ENCODE results near the gene S100A8.
"Not testable (repeated sequence)": the region's sequence is repeated elsewhere in the genome, so short reads cannot be mapped to it uniquely, and the experiment has no call there.

S100A8 gene

DNA sequence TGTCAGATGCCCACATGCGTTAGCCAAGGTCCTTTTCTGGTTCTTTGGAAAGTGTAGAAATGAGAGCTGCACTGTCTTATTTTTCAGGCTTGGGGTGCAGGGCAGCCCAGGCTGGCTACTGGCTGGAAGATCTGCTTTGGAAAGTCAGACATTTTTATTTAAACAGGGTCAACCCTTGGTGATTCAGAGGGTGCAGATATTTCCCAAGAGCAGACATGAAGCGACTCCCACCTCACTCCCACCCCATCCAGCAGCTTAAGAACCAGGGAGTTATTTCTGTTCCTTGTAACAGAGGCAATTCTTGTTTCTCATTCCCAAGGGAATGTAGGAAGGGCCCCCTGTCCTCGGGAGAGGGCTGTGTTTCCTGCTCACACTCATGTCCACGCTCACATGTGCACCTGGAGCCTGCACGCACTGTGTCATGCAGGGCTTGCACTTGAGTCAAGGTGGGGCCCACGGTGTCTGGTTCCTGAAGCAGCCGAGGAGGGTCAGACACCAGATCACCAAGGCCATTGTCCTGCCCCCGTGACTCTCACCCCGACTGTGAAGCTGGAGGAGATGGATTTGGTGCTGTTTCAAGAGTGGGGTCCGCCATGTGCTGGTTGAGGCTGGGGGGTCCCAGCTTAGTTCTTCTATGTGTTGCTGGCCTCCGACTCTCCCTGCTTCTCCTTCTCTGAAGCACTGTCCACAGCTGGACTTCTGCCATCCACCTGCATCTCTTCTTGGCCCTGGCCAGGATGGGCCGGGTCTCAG is 26.4 kb upstream of the S100A8 start:
- DNase-seq (ENCODE audit: low read depth in 2 of 2) = no peak

DNA sequence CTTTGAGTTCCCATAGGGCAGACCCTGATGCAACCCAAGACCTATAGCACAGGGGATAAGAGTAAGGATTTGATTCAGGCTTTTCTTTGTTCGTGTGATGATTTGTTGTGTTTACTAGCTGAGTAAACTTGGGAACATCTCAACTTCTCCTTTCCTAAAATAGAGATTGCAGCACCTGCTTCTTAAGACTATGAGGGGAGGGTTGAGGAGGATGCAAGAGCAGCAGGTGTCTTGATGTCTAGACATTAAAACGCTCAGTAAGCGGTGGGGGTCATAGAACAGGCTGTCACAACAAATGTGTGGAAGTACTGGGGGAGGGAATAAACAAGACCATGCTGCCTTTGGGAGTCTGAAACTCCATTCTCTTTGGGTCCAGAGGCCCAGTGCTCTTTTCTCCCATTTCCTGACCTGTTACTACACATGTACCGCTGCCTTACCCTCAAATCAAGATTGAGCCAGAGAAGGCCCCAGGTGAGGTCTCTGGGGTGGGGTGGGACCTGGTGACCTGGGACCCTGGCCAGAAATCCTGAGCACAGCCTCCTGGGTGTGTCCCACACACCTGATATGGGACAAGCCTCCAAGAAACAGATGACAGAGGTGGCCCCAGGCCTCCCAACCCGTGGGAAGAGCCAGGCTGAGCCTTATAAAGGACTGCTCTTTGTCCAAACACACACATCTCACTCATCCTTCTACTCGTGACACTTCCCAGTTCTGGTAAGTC is 25.1 kb upstream of the S100A8 start, which contains the start of gene S100A7A:
Gene S100A7A (plus strand): TSS at position 671 of the 721 bp plus-strand sequence. CDS start 1,563 bp downstream, outside the sequence.
- no peak for DNase-seq (ENCODE audit: low read depth in 2 of 2)

DNA sequence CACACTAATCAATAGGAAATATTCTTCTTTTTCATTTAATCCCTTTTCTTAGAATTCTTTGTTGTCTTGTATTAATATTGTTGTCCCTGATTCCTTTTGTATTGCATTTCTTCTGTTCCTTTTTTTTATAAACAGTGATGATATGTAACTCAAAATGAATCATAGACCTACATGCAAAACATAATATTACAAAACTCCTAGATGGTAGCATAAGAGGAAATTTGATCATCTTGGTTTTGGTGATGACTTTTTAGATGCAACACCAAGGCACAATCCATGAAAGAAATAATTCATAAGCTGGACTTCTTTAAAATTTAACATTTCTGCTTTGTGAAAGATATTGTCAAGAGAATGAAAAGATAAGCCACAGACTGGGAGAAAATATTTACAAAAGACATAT is 23.1 kb upstream of the S100A8 start:
- DNase-seq (ENCODE audit: low read depth in 2 of 2) = not testable (repeated sequence)

DNA sequence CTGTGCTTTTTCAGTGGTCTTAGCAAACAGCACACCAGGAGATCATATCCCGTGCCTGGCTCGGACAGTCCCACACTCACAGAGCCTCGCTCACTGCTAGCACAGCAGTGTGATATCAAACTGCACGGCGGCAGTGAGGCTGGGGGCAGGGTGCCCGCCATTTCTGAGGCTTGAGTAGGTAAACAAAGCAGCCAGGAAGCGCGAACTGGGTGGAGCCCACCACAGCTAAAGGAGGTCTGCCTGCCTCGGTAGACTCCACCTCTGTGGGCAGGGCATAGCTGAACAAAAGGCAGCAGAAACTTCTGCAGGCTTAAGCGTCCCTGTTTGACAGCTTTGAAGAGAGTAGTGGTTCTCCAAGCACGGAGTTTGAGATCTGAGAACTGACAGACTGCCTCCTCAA is 16.4 kb upstream of the S100A8 start:
- not testable (repeated sequence) for DNase-seq (ENCODE audit: low read depth in 2 of 2)

DNA sequence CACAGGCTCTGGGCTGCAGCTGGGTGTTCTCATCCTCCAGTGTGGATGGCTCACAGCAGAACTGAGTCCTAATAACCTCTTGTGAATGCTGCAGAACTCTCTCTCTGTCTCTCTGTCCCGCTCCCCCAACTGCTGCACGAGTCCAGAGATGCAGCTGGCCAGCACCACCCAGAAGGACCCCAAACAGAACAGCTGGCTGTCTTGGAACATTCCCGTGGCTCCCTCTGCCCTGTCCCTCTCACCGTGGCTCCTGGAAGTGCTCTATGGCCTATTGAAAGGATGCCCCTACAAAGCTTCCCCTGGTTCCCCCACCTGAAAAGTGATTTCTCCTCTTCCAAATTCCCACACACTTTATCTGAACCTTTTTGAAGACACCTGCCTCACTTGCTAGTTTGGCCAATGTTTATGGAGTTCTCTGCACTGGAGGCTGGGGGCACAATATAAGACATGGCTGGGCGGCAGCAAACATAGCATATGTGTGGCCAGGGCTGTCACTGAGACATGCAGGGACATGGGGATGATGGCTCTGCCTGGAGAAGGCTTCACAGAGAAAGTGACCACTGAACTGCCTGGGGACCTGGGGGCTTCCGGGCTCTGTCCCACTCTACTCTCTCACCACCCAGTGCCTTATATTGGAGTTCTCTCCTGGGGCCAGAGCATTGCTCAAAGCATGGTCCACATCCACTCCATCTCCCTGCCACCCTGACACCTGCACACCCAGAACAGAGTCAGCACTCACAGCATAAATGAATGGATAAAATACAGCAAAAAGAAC is 15.1 kb upstream of the S100A8 start:
- DNase-seq (ENCODE audit: low read depth in 2 of 2) = not testable (repeated sequence)

DNA sequence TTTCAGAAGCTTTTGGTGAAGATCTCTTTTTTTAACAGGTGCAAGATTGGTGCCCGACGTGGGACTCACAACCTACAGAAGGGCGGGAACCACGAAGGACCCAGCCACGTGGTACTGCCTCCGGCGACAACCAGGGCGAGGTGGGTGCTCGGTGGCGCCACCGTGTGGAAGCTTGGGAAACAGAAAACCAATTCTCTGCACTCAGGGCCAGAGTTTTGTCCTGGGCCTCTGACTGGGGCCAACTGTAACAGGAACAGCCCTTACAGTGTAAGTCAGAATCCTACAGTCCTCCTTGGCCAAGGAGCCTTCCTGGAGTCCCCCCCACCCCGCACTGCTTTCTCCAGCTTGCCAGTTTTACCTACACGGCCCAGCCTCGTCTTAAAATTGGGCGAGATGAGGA is 13.9 kb upstream of the S100A8 start:
- DNase-seq (ENCODE audit: low read depth in 2 of 2) = peak; percentile 52 to 60

DNA sequence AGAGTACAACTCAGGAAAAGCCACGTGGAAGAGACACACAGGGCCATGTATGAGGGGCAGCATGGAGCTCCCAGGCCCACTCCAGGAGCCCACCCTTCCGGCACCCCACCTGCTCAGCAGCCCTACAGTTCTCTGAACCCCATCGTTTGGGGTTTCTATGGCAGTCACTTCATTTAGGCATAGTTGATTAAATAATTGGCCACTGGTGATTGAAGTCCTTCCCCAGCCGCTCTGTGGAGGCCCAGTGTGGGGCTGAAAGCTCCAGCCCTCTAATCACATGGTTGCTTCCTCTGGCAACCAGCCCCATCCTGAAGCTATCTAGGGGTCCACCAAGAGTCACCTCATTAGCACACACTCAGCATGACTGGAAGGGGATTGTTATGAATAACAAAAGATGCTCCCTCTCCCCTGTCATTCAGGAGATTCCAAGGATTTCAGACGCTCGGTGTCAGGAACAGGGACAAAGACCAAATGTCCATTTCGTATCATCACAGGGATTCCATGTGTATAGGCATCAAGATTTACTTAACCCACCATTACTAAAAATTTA is 13.3 kb upstream of the S100A8 start:
- DNase-seq (ENCODE audit: low read depth in 2 of 2) = no peak

DNA sequence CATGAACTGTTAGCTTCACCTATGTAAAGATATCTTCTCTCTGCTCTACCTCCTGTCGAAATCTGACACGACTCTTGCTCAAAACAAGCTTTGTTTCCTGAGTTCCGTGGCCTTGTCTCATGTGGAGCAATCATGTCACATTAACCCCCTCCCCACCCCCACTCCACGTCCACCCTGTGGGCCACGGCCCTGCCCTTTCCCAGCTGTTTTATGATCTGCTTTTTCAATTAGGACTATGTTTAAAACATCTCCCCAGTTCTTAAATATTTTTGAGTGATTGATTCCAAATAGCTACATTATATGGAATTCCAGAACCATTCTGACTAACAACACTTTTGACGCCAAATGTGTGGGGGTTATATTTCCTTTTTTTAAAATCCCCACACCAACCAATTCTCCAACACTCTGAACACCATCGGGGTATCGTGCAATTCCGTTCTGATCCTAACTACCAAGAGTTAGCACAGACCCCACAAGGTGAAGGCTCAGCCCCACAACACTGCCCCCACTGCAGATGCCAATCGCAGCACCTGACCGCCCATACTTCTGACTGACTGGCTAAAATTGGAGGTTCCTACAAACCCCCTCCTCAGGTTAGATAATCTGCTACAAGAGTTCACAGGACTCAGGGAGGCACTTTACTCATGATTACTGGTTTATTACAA is 12.7 kb upstream of the S100A8 start:
- no peak for DNase-seq (ENCODE audit: low read depth in 2 of 2)

DNA sequence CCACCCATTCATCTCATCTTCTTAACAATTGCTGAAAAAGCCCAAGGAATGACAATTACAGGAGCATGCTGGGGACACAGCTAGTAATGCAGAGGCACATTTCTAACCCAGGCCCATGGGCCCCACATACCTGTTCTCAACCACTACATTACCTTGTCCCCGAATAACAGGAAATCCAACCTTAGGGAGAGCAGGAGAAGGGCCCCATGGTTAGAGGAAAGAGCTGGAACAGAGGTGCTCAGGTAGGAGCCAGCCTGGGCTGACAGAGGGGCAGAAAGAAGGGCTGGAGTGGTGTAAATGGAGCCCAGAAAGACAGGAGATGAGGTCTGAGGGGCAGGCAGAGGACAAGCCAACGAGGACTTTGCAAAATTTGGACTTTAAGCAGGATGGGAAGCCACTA is 11.4 kb upstream of the S100A8 start:
- DNase-seq (ENCODE audit: low read depth in 2 of 2) = no peak

DNA sequence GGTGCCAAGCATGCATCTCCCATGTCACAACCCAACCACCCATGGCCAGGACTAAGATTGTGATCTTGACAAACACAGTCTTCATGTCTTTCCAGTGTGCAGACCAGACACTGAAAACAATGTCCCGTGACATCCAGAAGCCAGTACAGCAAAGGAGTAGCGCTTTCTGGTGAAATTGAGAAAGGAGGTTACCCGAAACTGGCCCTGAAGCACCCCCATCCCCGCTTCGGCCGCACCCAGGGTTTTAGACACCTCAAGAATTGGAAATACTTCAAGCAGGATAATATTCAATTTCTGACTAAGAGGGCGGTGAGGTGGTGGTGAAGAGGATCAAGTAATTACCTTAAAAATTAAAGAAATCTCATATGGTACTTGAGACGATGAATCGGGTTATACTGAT is 10.6 kb upstream of the S100A8 start:
- DNase-seq (ENCODE audit: low read depth in 2 of 2) = no peak

DNA sequence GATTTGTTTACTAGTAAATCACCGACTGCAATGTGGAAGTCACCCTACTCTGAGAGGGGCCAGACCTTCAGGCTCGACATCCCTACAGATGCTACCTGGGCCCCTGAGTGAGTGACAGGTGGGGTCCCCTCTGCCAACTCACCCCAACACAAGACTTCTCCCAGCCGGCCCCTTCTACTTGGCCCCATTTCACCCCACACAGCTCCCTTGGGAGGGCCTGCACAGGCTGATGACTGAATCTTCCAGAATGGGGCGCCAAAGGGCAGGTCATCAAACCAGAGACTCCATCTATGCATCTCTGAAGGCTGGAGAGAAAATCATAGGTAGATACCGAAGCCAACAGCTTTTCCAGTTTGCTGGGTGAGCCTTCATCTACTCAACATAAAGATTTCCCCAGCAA is 9.4 kb upstream of the S100A8 start:
- DNase-seq (ENCODE audit: low read depth in 2 of 2) = no peak

DNA sequence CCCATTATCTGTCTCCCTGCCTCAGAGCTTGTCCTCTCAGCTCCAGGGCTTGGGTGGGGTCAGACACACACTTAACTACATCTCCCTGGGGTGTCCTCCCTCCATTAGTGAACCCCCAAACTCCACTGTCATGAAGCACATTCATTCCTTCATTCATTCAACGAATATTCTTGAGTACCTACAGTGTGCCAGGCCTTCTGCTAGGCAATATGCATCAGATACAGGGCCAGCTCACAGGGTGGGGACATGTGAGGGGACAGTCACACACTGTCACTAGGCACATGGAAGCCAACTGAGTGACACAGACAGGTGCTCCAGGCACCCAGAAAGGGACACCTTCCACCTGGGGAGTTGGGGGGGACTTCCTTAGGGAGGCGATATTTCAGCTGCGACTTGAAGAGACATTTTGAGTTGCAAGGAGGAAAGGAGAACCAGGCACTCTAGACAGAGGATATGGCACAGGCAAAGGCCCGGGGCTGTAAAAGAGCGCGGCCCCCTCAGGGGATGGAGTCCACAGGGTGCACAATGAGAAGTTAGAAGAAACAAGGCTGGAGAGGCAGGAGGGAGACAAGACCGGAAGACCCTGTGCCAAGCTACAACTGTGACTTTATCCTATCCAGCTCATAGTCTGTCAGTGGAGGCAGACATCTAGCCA is 8.7 kb upstream of the S100A8 start:
- DNase-seq (ENCODE audit: low read depth in 2 of 2) = no peak

DNA sequence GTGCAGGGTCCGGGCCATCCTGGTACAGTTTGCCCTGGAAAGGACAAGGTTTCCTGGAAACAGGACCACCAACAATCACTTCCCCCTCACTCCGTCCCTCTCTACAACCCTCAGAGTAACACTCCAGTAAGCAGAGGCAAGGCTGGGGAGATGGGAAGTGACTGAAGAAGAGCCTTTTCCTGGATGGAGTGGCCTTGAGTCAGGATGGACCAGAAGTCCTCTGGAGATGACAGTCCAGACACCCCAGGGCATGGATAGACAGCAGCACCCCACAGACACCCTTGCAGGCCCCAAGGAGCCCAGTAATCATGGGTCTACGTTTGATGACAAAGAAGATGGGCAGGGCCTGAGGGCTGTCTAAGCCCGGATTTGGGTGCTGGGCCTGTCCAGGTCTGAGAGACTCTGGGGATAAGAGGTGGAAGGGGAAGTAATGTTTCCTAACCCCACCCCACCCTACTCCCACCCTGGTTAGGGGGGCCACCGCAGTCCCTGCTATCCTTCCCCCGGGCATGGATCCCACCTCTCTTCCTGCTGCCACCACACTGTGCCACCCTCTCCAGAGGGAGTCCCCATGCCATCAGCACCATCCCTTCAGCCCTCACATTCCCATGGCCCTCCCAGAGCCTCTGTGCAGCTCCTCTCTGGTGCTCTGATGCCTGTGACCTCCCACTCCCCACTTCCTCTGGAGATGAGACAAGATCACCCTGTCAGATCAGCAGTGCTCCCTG is 7.2 kb upstream of the S100A8 start:
- DNase-seq (ENCODE audit: low read depth in 2 of 2) = no peak

DNA sequence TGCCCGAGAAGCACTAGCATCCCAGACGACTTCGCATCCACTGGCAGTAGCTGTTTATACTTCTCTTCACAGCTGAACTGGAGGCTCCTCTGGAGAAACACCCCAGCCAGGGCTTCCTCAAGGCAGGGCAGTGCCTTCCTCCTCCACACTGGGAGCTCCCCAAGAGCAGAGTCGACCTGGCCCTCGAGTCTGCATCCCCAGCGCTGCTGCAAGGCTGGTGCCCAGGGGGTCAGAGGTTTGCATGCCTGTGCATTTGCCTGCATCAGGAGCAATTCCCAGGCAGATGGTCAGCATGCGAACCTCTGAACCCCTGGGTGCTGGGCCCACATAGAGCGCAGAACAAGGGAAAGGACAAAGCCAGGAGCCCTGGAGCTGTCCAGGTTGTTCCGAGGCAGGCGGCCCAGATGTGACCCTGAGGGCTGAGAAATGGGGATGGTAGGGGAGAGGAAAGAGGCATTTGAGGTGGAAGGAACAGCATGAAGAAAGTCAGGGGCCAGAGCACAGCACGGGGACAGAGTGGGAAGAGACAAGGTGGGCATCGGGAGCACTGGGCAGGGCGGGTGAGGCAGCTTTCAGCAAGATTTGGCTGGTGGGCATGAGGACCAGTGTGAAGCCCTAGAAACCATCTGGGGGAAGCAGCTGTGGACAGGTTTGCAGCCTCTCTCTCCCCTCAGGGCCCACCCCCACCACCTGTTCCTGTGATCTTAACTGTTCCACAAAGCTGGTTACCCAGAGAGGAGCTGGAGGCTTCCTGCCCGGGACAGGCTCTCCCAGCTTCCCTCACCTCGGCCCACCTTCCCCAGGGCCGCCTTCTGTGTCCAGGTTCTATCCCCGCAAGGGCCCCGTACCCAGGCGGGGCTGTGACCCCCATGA is 6.4 kb upstream of the S100A8 start:
- DNase-seq (ENCODE audit: low read depth in 2 of 2) = no peak

DNA sequence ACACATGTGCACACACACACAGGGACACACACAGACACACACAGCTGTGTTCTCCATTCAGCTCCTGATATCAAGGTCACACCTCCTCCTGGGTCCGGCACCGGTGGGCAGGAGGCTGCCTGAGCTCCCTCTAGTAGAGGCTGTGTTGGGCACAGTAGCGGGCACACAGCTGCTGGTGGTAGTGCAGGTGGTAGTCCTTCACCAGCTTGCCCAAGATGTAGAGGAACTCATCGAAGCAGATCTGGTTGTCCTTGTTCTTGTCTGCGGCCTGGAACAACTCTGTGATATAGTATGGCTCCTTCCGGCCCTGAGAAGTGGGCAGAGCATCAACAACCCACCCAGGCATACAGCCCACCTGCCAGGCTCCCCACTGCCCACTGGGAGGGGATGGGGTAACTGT is 5.6 kb upstream of the S100A8 start:
- no peak for DNase-seq (ENCODE audit: low read depth in 2 of 2)

DNA sequence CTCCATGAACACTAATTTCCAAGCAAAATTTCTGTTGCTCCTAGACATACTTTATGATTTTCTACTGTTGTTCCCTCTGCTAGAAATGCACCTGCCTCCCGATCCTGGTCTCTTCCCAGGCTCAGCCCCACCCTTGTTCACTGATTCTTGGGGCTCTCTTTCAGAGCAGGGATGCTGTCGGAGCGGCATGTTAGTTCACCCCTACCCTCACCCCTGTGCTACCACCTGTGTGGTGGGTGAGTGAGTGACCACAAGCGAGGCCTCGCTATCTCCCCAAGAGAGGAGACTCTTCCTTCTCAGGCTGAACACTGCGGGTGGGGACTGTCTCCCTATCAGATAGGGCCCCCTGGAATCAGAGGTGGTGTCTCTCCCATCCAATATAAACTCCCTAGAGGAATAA is 4.9 kb upstream of the S100A8 start:
- DNase-seq (ENCODE audit: low read depth in 2 of 2) = no peak

DNA sequence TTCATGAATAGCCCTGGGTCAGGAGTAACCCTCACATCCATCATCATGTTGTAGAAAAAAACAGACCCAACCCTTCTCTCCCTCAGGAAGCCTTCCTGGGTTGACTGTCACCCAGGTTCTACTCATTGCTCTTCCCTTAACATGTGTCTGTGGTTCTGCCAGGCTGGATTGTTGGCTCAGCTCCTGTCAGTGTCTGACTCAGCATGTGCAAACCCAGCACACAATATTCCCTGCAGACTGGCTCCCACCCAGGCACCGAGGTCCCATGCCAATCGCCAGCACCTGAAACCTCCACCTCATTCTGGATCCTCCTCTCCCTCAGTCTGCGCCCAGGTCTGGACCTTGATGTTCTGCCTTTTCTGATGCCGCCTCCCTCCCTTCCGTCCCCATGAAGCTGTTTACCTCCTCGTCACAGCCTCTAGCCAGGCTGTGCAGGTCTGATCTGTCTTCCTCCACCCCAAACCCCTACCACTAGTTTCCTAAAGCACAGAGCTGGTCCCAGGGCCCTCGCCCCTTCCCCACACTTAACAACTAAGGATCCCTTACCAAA is 4.3 kb upstream of the S100A8 start:
- DNase-seq (ENCODE audit: low read depth in 2 of 2) = no peak

DNA sequence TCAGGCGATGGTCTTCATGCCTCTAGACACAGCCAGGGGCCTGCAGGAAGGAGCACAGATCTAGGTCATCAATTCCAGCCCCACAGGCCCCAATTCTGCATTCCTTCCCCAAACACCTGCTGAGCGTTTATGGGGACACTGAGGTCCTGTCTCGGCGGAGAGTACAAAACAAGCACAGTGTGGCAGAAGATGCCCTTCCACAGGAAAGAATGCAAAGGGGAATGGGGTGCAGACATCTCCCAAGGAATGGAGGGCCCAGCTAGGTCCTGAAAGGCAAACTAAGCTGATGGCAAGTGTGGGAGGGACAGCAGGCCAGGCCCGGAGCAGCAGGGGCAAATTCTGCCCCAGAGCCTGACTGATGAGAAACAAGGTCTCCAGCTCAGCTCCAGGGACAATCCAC is 3.5 kb upstream of the S100A8 start:
- no peak for DNase-seq (ENCODE audit: low read depth in 2 of 2)

DNA sequence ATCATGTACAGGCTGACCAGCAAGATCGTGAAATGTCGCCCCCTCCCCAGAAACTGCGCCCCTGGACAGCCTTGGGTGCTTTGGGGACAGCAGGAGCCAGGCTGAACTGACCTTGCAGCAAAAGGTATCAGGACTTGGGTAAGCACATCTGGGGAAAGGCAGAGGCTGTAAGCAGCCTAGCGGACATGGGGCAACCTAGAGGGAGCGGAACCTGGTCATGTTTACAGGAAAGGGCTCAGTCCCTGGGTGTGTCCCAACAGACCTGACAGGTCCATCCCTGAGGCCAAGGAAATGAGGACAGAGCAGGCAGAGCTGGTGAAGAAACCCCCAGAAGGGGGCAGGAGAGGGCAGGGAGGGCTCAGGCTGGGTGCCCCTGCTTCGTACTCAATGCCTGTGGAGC is 3.1 kb upstream of the S100A8 start:
- DNase-seq (ENCODE audit: low read depth in 2 of 2) = no peak

All from stimulated activated CD4-positive, alpha-beta T cell treated with anti-CD3 and anti-CD28 coated beads, Interleukin-4, amount 100 ng/mL, for 48 hours (primary cell).